Measurements from ENCODE around the gene TRAPPC3. TPM values are rescaled to one million over a fixed set of nuclear protein-coding genes. Genes with fewer than 3 reads are reported as not detected.

Gene TRAPPC3
- total and polyA plus RNA-seq, 9 of the 15 experiments (the other 6 are each of a cell fraction or from before 2014, with no cell fraction given): 20.6 to 141 (median 112) TPM

GRCh38 chr1:36187800-36188593, 38.7 kb upstream of the TRAPPC3 start (continued):
- no peak for TF ChIP-seq IFI16 (CRISPR knock-in tag; IDR thresholded peaks at IDR 0.05)
- TF ChIP-seq ELF1 (tag; IDR thresholded peaks at IDR 0.05): no peak
- TF ChIP-seq HNRNPK (IDR thresholded peaks at IDR 0.05; ENCODE audit: low read depth, low read length, poor library complexity, severe bottlenecking): no peak
- TF ChIP-seq, protein P1, sequence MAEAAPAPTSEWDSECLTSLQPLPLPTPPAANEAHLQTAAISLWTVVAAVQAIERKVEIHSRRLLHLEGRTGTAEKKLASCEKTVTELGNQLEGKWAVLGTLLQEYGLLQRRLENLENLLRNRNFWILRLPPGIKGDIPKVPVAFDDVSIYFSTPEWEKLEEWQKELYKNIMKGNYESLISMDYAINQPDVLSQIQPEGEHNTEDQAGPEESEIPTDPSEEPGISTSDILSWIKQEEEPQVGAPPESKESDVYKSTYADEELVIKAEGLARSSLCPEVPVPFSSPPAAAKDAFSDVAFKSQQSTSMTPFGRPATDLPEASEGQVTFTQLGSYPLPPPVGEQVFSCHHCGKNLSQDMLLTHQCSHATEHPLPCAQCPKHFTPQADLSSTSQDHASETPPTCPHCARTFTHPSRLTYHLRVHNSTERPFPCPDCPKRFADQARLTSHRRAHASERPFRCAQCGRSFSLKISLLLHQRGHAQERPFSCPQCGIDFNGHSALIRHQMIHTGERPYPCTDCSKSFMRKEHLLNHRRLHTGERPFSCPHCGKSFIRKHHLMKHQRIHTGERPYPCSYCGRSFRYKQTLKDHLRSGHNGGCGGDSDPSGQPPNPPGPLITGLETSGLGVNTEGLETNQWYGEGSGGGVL (CRISPR knock-in tag; IDR thresholded peaks at IDR 0.05): no peak
- no peak for TF ChIP-seq FIP1L1 (IDR thresholded peaks at IDR 0.05; ENCODE audit: low read depth, low read length, poor library complexity, severe bottlenecking)
- no peak for TF ChIP-seq ZHX1 (conservative IDR thresholded peaks at IDR 0.05; ENCODE audit: low read length)
- TF ChIP-seq ZNF445 (CRISPR knock-in tag; IDR thresholded peaks at IDR 0.05; ENCODE audit: low read depth): no peak
- TF ChIP-seq TAF7 (tag; IDR thresholded peaks at IDR 0.05): no peak
- TF ChIP-seq ZNF778 (CRISPR knock-in tag; IDR thresholded peaks at IDR 0.05): no peak
- TF ChIP-seq, protein P2, sequence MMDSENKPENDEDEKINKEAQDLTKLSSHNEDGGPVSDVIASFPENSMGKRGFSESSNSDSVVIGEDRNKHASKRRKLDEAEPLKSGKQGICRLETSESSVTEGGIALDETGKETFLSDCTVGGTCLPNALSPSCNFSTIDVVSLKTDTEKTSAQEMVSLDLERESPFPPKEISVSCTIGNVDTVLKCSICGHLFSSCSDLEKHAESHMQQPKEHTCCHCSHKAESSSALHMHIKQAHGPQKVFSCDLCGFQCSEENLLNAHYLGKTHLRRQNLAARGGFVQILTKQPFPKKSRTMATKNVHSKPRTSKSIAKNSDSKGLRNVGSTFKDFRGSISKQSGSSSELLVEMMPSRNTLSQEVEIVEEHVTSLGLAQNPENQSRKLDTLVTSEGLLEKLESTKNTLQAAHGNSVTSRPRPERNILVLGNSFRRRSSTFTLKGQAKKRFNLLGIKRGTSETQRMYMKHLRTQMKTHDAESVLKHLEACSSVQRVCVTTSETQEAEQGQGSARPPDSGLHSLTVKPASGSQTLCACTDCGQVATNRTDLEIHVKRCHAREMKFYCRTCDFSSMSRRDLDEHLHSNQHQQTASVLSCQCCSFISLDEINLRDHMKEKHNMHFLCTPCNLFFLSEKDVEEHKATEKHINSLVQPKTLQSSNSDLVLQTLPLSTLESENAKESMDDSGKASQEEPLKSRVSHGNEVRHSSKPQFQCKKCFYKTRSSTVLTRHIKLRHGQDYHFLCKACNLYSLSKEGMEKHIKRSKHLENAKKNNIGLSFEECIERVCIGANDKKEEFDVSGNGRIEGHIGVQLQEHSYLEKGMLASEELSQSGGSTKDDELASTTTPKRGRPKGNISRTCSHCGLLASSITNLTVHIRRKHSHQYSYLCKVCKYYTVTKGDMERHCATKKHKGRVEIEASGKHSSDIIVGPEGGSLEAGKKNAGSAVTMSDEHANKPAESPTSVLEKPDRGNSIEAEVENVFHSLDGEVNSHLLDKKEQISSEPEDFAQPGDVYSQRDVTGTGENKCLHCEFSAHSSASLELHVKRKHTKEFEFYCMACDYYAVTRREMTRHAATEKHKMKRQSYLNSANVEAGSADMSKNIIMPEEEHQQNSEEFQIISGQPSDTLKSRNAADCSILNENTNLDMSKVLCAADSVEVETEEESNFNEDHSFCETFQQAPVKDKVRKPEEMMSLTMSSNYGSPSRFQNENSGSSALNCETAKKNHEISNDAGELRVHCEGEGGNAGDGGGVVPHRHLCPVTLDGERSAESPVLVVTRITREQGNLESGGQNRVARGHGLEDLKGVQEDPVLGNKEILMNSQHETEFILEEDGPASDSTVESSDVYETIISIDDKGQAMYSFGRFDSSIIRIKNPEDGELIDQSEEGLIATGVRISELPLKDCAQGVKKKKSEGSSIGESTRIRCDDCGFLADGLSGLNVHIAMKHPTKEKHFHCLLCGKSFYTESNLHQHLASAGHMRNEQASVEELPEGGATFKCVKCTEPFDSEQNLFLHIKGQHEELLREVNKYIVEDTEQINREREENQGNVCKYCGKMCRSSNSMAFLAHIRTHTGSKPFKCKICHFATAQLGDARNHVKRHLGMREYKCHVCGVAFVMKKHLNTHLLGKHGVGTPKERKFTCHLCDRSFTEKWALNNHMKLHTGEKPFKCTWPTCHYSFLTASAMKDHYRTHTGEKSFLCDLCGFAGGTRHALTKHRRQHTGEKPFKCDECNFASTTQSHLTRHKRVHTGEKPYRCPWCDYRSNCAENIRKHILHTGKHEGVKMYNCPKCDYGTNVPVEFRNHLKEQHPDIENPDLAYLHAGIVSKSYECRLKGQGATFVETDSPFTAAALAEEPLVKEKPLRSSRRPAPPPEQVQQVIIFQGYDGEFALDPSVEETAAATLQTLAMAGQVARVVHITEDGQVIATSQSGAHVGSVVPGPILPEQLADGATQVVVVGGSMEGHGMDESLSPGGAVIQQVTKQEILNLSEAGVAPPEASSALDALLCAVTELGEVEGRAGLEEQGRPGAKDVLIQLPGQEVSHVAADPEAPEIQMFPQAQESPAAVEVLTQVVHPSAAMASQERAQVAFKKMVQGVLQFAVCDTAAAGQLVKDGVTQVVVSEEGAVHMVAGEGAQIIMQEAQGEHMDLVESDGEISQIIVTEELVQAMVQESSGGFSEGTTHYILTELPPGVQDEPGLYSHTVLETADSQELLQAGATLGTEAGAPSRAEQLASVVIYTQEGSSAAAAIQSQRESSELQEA (IDR thresholded peaks at IDR 0.05; ENCODE audit: low read depth): no peak
- no peak for TF ChIP-seq TRIM24 (IDR thresholded peaks at IDR 0.05)
- no peak for TF ChIP-seq PRMT5 (CRISPR knock-in tag; IDR thresholded peaks at IDR 0.05)
- TF ChIP-seq, protein P3, sequence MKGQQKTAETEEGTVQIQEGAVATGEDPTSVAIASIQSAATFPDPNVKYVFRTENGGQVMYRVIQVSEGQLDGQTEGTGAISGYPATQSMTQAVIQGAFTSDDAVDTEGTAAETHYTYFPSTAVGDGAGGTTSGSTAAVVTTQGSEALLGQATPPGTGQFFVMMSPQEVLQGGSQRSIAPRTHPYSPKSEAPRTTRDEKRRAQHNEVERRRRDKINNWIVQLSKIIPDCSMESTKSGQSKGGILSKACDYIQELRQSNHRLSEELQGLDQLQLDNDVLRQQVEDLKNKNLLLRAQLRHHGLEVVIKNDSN (CRISPR knock-in tag; IDR thresholded peaks at IDR 0.05): no peak
- no peak for TF ChIP-seq HNRNPH1 (optimal IDR thresholded peaks at IDR 0.05; ENCODE audit: low read depth, low read length)

Measured in K562 (cell line).